Astrocyte of the cerebellum (primary cell): Measurements from ENCODE around the gene METAP1D.

Experiments used
- DNase-seq: peaks from one replicate; pipeline ENCODE4 v3.0.0-alpha.2; 2011; ENCODE audit warnings: low read depth
- H3K4me3 ChIP-seq: 2 replicates; pipeline ENCODE4 v1.5.1; 2011; ENCODE audit warnings: mild to moderate bottlenecking, low read depth, low read length, moderate library complexity
- in situ Hi-C: cut with HindIII; loops from 2 replicates; pipeline ENCODE4 v1.10.0; 2017; ENCODE audit warnings: low sequenced_read_pairs
- TF ChIP-seq, protein P1 (sequence below): IDR thresholded peaks from 2 replicates; pipeline ENCODE4 v1.5.1; 2012; ENCODE audit warnings: low read length, low read depth, moderate library complexity, mild to moderate bottlenecking; ENCODE audit errors: missing control alignments

METAP1D gene

DNA sequence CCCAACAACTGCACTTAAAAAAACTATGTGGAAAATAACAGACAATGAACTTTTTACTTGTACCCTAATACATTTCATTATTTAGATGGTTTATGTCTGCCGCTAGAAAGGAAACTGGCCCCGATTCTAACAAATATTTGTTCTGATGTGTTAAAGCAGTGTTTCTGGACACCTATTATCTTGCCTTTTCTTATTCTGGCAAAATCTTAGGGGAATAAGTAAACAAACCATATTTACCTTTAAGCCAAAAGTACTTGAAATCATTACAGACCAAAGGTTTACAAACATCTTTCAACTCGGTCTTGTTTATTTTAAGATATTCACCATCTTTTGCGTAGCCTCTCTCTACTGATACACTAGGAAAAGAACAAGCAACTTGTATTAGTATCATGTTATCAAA, 73.8 kb downstream of the METAP1D start:
- TF ChIP-seq, protein P1, sequence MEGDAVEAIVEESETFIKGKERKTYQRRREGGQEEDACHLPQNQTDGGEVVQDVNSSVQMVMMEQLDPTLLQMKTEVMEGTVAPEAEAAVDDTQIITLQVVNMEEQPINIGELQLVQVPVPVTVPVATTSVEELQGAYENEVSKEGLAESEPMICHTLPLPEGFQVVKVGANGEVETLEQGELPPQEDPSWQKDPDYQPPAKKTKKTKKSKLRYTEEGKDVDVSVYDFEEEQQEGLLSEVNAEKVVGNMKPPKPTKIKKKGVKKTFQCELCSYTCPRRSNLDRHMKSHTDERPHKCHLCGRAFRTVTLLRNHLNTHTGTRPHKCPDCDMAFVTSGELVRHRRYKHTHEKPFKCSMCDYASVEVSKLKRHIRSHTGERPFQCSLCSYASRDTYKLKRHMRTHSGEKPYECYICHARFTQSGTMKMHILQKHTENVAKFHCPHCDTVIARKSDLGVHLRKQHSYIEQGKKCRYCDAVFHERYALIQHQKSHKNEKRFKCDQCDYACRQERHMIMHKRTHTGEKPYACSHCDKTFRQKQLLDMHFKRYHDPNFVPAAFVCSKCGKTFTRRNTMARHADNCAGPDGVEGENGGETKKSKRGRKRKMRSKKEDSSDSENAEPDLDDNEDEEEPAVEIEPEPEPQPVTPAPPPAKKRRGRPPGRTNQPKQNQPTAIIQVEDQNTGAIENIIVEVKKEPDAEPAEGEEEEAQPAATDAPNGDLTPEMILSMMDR, result no peak
- no peak overlapping the region for H3K4me3 ChIP-seq
- in situ Hi-C loops, result loop anchor here (10.0 to 25.0 kb wide), 2 partner anchors 69 to 261 kb away; no protein-coding TSS in a partner anchor
- no peak for DNase-seq

DNA sequence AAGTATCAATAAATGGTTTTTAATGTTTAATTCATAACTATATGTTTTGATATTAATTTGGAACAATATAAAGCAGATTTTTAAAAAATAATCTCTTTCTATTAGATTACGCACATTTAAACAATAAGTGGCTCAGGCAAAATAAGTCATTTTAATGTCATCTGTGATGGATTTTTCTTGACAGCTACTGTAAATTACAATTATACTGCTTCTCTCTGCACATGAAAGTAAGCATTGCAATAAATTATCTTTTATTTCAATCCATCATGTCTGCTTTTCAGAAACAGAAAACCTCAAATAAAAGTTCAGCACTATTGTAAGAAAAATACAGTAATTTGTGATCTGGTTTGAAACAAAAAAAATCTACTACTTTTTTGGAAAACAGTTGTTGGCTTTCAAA, 74.5 kb downstream of the METAP1D start:
- H3K4me3 ChIP-seq, result no peak overlapping the region
- in situ Hi-C loops, result loop anchor here (10.0 to 25.0 kb wide), 2 partner anchors 69 to 262 kb away; no protein-coding TSS in a partner anchor
- no peak for DNase-seq
- TF ChIP-seq, protein P1, result no peak

DNA sequence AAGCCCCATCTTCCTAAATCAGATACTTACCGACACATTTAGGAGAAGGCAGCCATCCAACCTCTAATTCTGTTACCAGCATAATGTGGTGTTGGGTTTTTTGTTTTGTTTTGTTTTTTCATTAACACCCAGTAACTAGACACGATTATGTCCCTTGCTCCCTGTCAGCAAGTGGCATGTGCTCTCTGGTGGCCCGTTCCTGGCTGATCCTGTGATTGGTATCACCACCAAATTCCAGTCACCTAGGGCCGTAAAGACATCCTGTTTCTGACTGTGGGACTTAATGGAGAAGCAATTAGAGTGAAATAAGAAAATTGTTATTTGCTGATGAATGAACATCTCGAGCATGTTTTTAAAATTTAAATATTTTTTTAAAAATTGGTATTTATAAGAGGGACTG, 79.7 kb downstream of the METAP1D start:
- no peak for DNase-seq
- in situ Hi-C loops, result loop anchor here (10.0 kb wide), 1 partner anchor 75 kb away; no protein-coding TSS in a partner anchor
- TF ChIP-seq, protein P1, result no peak
- no peak overlapping the region for H3K4me3 ChIP-seq

DNA sequence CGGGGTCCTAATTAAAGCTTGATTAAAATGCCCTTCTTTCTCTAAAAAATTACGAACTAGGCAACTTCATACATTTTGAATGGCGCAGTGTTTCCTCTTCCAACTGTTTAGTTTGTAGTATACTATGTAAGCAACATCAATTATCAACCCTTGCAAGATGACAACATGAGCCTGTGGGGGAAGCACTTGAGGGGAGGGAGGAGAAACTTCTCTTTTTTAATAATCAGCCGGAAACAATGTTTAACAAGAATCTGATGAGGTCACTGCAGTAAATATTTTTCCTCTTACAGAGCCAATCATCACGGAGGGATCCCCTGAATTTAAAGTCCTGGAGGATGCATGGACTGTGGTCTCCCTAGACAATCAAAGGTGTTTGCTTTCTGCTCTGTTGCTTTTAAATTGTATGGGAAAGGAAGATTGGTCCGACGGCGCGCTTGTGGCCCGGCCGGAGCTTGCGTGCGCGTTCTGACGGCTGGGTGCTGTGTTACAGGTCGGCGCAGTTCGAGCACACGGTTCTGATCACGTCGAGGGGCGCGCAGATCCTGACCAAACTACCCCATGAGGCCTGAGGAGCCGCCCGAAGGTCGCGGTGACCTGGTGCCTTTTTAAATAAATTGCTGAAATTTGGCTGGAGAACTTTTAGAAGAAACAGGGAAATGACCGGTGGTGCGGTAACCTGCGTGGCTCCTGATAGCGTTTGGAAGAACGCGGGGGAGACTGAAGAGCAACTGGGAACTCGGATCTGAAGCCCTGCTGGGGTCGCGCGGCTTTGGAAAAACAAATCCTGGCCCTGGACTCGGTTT, 80.3 kb downstream of the METAP1D start:
- DNase-seq, result no peak
- TF ChIP-seq, protein P1, result no peak
- H3K4me3 ChIP-seq, result no peak overlapping the region
- in situ Hi-C loops, result loop anchor here (10.0 kb wide), 1 partner anchor 75 kb away; no protein-coding TSS in a partner anchor

DNA sequence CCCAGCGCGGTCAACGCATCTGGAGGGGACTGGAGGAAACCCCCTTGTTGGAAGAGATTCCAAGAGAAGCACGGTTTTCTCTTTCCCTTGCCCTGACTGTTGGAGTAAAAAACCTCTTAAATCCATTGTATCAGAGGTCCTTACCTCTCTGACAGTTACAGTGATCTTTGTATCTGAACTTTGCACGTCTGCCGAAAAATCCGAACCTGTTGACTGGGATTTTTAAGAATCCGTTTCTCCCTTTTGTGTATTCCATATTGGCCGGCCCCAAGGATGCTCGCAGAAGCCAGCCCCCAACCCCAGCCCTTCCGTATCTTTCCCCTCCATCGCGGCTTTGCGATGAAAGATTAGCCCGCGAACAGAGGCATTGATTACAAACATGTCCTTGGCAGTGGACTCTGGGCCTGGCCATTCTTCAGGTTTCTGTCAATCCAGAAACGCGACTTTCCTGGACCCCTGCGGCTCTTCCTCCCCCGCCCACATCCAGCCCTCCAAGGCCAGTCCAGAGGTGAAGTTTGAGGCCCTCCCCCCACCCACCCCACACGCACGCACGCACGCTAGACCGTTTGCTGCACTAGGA, 81.0 kb downstream of the METAP1D start:
- in situ Hi-C loops, result no loop called here
- DNase-seq, result no peak
- TF ChIP-seq, protein P1, result no peak
- H3K4me3 ChIP-seq, result no peak overlapping the region

DNA sequence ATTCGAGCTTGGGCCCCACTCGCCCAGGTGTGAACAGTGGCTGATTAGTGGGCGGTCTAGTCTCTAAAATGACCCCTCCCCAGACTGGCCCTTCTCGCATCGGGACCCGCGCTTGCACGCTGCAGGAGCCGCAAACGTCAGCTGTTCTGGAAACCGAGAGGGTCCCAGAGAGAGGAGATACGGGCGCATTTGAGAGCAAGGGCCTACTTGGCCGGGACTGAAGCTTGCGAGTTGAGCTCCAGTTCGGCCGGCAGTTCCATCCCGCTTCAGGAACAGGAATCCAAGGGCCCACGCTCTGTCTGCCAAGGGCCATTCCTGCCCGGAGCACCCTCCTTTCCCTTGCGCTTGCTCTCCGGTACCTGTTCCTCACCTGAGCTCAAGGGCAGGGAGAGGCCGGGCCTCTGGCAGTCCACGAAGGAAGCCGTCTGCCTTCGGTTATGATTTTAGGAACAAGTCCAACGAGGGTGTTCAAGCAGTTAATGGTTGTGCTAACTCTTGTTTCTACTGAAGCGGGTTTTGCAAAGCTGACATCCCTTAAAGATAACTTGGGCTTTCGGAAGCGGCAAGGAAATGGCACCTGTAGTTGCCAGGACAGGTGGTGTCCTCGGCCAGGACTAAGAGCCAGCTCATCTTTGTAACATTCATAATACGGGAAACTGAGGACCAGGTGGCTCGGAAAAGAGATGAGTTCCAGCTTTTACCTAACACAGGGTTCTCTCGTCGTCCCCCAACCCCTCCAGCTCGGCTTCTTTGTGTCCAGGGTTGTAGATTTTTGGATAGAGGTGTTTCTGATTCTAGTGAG, 81.7 kb downstream of the METAP1D start:
- H3K4me3 ChIP-seq, result no peak overlapping the region
- TF ChIP-seq, protein P1, result no peak
- in situ Hi-C loops, result no loop called here
- no peak for DNase-seq
